HG03196 (cell line): ENCODE measurements around the gene GPR108.

Experiments
- ATAC-seq: cut with Tn5 transposase; IDR thresholded peaks from one replicate; pipeline ENCODE4 v1.9.1; 2021; ENCODE audit not compliant: unreplicated experiment

GPR108 gene

GRCh38 chr19:6682607-6683128, 54.7 kb downstream of the GPR108 start:
- ATAC-seq = no peak

- ATAC-seq = no peak
Measured at GRCh38 chr19:6680141-6680540, 57.2 kb downstream of the GPR108 start.
